ENCODE measurements around the gene USH1C. TPM values are rescaled to one million over a fixed set of nuclear protein-coding genes. Genes with fewer than 3 reads are reported as not detected.

The USH1C gene
- total RNA-seq, 1 experiment from 2014 or later, result not detected

DNA sequence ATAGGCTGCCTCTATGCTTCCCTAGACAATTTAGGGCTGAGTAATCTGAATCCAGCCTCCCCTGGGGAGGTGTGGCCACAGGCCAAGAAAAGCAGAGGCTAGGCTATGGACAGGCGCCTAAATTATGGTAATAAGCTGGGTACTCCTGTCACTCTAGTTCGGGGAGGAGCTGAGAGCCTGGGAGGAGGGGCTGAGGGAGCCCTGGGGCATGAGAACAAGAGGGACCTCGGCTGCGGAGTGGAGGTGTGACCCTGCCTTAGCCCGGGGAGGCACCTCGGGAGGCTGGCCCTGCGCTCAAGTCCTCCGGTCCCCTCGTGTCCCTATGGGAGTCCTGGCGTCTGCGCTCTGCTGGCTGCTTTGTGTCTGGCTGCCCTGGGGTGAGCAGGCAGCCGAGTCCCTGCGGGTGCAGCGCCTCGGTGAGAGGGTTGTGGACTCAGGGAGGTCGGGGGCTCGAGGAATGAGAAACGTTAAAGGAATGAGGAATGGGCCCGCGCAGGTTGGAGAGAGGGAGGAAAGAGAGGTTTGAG is 2.9 kb upstream of the USH1C start, which contains the start of gene OTOG:
Gene OTOG (plus strand): TSS at position 209 of the 527 bp plus-strand sequence. CDS start 114 bp downstream, at position 323.
- peak; percentile 34 for DNase-seq (ENCODE audit: low read depth)

GRCh38 chr11:17546240-17546639 is 2.0 kb upstream of the USH1C start:
- no peak for DNase-seq (ENCODE audit: low read depth)

DNA sequence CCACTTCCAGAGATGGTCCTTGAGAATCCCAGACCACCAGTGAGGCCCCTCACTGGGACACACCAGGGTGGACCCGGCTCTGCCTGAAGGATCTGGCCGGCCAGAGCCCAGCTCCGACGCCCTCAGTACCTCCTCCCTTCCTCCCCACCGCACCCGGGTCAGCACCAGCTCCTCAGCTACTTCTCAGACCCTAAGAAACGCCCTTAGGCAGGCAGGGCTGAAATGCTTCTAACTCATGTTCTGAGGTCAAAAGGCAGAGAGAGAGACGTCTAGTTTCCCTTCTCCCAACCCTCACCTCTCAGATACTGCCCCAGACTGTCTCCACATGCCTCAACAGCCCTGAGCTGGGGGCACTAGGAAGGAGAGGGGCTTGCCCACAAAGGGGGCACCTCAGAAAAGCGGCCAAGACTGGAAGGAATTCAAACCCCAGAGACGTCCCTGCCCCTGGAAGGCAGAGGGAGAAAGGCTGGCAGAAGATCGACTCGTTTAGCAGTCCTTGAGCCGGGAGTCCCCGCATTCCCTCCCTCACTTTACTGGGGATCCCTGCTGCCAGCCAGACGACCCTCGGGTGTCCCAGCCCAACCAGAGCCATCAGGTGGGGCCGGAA is 539 bp downstream of the USH1C start:
- no peak for DNase-seq (ENCODE audit: low read depth)

GRCh38 chr11:17543041-17543440 is 1.2 kb downstream of the USH1C start:
- no peak for DNase-seq (ENCODE audit: low read depth)

GRCh38 chr11:17542249-17542648 is 2.0 kb downstream of the USH1C start:
- DNase-seq (ENCODE audit: low read depth), result no peak

GRCh38 chr11:17541330-17541885 is 2.8 kb downstream of the USH1C start:
- no peak for DNase-seq (ENCODE audit: low read depth)

- DNase-seq (ENCODE audit: low read depth), result no peak
Measured at GRCh38 chr11:17540807-17541206, 3.4 kb downstream of the USH1C start.

GRCh38 chr11:17538731-17539130 is 5.5 kb downstream of the USH1C start:
- no peak for DNase-seq (ENCODE audit: low read depth)

DNA sequence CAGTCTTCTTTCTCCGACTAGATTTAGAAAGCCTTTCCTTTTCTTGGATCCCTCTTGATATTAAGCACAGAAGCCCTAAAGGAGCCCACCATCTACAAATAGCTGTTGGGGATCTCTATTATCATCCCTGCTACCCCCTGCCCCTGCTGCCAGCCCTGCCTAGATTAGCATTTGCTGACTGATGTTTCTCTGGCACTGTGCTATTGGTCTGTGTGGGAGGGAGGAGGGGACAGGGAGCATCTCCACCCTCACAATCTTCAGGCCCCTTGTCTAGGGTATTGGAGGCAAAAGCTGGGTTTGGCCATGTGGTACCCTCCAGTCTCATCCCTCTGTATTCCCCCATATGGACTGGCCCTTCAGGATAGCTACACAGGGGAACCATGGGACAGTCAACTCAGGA is 6.2 kb downstream of the USH1C start:
- DNase-seq (ENCODE audit: low read depth), result no peak

DNA sequence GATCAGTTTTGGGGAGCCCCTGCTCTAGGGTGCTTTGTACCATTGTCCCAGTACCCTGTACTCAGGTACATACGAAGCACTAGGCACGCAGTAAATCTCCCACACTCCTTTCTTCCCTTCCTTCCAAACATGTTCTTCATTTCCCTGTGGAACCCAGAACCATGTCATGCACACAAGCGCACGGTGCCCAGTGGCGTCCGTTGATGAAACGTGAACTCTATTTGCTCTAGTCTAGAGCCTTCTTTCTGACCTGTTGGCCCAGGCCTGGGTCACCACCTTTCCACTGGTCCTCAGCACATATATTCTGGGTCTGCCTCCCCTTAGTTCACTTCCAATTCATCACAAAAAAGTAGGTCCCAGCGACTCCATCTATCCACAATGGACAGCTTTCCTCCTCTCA is 7.0 kb downstream of the USH1C start:
- no peak for DNase-seq (ENCODE audit: low read depth)

DNA sequence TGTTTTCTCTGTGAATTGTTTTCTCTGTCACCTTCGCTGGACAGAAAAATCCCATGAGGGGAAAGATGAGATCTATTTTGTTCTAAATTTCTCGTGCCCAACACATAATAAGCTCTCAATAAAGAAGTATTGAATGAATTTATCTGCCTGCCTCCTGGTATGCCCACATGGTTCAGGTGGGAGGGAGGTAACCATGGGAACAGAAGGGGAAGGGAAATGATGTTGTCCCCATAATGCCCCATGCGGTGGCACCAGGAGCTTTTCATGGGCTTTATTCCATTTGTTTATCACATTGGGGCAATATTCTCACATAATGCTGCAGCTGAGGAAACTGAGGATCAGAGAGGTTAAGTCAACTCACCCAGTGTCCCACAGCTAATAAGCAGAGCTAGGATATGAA is 8.7 kb downstream of the USH1C start:
- DNase-seq (ENCODE audit: low read depth), result no peak

DNA sequence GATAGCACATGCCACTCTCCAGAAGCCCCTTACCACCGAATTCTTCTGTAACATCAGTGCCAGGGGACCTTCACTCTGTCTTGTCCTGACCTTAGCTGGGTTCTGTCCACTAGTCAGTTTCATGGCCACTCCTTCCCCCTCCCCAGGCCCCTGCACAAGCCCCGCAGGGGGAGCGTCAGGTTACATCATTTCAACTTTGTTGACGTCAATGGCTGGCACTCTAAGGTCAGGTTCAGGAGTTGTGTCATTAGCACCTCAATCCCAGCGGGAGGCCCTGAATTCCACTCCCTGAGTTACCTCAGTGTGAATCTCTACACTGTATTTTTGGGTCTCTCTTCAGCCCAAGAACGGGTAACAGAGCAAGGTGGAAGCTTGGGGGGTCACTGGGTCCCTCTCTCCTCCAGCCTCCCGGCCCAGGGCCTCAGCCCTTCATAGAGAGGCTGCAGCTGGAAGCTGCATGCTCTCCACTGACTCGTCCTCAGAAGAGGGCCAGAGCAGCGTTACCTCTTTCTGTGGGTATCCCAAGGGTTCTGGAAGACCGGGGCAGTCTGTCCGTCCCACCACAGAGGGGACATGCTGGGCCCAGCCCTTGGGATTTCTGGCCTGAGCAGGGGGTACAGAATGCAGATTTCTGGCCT is 10.3 kb downstream of the USH1C start:
- DNase-seq (ENCODE audit: low read depth), result no peak

GRCh38 chr11:17533341-17533740 is 10.9 kb downstream of the USH1C start:
- no peak for DNase-seq (ENCODE audit: low read depth)

DNA sequence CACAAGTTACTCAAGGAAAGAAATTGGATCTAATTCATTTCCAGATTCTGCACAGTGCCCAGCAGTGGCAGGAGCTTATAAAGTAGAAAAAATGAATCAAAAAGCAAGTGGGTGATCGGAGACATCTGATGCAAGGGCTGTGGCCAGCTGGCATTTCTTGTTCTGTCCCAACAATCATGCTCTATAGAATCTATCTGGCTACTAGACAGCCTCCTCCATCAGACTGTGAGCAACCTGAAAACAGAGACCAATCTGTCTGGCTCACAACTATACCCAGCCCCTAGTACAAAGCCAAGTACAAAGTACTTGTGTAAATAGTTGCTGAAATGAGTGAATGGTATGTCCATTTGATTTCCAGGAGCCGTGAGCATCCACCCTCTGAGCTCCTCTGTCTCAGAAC is 11.4 kb downstream of the USH1C start:
- no peak for DNase-seq (ENCODE audit: low read depth)

- peak; percentile 59 for DNase-seq (ENCODE audit: low read depth)
Measured at GRCh38 chr11:17531636-17532113, 12.5 kb downstream of the USH1C start.

DNA sequence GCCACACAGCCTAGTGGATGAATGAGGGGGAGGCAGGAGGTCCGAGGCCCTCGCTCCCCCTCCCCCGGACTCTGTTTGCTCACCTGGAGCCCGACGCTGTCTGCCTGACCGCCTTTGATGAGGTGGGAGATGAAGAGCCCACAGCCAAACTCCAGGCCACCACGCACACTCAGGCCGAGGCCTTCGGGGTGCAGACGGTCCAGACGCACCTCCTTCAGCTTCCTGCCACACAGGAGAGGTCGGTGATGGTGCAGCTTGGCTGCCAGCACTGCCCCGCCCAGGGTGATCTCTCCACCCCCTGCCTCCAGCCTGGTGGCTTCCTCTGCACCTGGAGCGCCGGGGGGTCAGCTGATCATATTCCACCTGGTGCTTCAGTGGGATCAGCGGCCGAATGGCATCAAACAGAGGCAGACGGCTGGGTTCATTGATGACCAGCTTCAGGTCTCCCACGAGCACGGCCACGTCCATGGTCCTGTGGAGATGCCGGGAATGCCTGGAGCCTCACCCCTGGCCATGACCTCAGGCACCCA is 13.1 kb downstream of the USH1C start:
- DNase-seq (ENCODE audit: low read depth), result no peak

- DNase-seq (ENCODE audit: low read depth), result no peak
Measured at GRCh38 chr11:17529844-17530185, 14.4 kb downstream of the USH1C start.

DNA sequence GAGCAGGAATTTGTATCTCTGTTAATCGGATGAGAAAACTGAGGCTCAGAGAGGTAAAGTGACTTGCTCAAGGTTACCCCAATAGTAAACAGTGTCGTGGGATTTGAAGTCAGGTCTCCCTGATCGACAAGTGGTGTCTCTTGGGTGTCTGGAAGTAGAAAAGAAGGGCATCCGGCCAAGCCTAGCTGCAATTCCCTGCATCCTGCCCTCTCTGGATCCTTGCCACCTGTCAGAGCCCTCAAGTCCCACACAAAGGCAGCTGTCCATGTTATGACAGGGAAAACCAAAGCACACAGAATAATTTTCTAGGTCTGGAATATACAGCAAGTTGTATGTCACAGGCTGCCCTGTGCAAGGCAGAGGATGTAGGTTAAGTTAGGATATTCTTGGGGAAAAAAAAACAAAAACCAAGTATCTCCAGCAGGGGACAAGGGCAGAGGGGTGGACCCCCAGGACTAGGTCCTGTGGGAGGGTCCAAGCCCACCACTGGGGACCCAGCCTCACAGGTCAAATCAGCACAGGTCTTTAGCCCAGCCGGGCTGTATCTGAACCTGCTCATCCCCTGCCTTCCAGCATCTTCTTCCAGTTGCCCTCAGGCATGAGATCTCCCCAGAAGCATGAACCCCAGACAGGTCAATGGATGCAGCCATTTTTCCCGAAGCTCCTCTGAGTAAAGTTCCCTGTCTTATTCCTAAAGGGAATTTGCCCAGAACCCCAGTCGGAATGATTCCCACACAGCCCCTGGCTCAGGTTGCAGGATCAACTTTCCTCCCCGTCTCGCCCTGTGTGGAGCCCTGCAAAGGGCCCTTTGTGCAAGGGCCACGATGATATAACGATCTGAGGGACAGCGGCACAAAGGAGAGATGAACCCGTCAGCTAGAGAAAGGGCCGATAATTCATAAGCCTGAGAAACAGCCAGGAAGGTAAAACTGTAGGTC is 15.0 kb downstream of the USH1C start:
- peak; percentile 22 for DNase-seq (ENCODE audit: low read depth)

GRCh38 chr11:17528181-17528691 is 16.0 kb downstream of the USH1C start:
- DNase-seq (ENCODE audit: low read depth), result peak; percentile 32

DNA sequence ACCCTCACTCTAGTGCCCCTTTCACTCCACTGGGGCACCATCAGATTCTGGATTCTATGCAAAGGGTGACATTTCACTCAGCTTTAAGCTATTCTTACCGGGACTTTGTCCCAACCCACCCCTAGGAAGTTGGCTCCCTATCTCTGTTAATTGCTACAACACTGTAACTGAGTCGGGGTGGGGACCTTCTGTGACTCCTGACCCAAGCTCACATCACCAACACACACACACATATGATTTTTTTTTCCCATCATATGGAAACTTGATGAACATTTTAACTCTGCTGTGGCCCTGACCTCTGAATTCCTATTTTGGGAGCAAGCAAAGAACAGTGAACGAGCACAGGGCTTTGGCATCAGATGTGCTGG is 16.6 kb downstream of the USH1C start:
- no peak for DNase-seq (ENCODE audit: low read depth)

GRCh38 chr11:17526931-17527627 is 17.1 kb downstream of the USH1C start:
- DNase-seq (ENCODE audit: low read depth), result no peak

All from M059J (cell line).